ENCODE data around the gene PAPSS2. TPM values are rescaled to one million over a fixed set of nuclear protein-coding genes. Genes with fewer than 3 reads are reported as not detected.

The PAPSS2 gene
- total RNA-seq, 4 donors from 2014 or later, result 17.3 to 117 (median 88.4) TPM

- no peak for DNase-seq
- TF ChIP-seq CTCF (IDR thresholded peaks at IDR 0.05) (no peak), POLR2AphosphoS5 (IDR thresholded peaks at IDR 0.05) (no peak), POLR2A (IDR thresholded peaks at IDR 0.05) (no peak), EP300 (IDR thresholded peaks at IDR 0.05; ENCODE audit: low read depth) (no peak)
- H3K4me1 ChIP-seq, result peaks cover 0 to 8% (median 2%) of the 10 kb centered on the region in 4 donors
- no peak overlapping the region for H3K4me3 ChIP-seq
- peaks cover 0 to 12% (median 2%) of the 10 kb centered on the region in 4 donors for H3K36me3 ChIP-seq
- H3K27ac ChIP-seq, result no peak overlapping the region
- H3K27me3 ChIP-seq, result no peaks in the 10 kb centered on the region
- H3K9me3 ChIP-seq, result no peaks in the 10 kb centered on the region
- in situ Hi-C loops (cut with MboI; ENCODE audit: low pct_ligation_motif_present in 1 of 4, low pct_unique_long_range_greater_than_20kb in 1 of 4, low sequenced_read_pairs in 3 of 4), result no loop called here
- 52 to 76% methylated on average over 5 of the region's 5 CpGs for WGBS, 2 donors (ENCODE audit: low coverage in 1 of 2)
- intact Hi-C loops (cut with DNase I; ENCODE audit: low total_unique reads), result no loop called here
Measured at GRCh38 chr10:87750001-87750671, 90.5 kb downstream of the PAPSS2 start.

- Histone ChIP-seq H3K36me3 (peaks cover 0 to 18% (median 4%) of the 10 kb centered on the region in 4 donors), H3K4me1 (peaks cover 0 to 8% (median 2%) of the 10 kb centered on the region in 4 donors), H3K4me3 (no peak overlapping the region), H3K27ac (no peak overlapping the region), H3K27me3 (no peaks in the 10 kb centered on the region), H3K9me3 (no peaks in the 10 kb centered on the region)
- intact Hi-C loops (cut with DNase I; ENCODE audit: low total_unique reads), result no loop called here
- no peak for DNase-seq
- TF ChIP-seq EP300 (IDR thresholded peaks at IDR 0.05; ENCODE audit: low read depth) (no peak), CTCF (IDR thresholded peaks at IDR 0.05) (no peak), POLR2AphosphoS5 (IDR thresholded peaks at IDR 0.05) (no peak), POLR2A (IDR thresholded peaks at IDR 0.05) (no peak)
- in situ Hi-C loops (cut with MboI; ENCODE audit: low pct_ligation_motif_present in 1 of 4, low pct_unique_long_range_greater_than_20kb in 1 of 4, low sequenced_read_pairs in 3 of 4), result no loop called here
Measured at GRCh38 chr10:87750817-87751216, 91.1 kb downstream of the PAPSS2 start.

- Histone ChIP-seq H3K4me1 (peaks cover 0 to 8% (median 2%) of the 10 kb centered on the region in 4 donors), H3K27me3 (no peaks in the 10 kb centered on the region), H3K9me3 (no peaks in the 10 kb centered on the region), H3K4me3 (no peak overlapping the region), H3K27ac (no peak overlapping the region), H3K36me3 (peaks cover 0 to 22% (median 5%) of the 10 kb centered on the region in 4 donors)
- DNase-seq, result no peak
- WGBS, 2 donors (ENCODE audit: low coverage in 1 of 2), result 73 to 77% methylated on average over 2 of the region's 2 CpGs
- in situ Hi-C loops (cut with MboI; ENCODE audit: low pct_ligation_motif_present in 1 of 4, low pct_unique_long_range_greater_than_20kb in 1 of 4, low sequenced_read_pairs in 3 of 4), result no loop called here
- TF ChIP-seq POLR2AphosphoS5 (IDR thresholded peaks at IDR 0.05) (no peak), EP300 (IDR thresholded peaks at IDR 0.05; ENCODE audit: low read depth) (no peak), POLR2A (IDR thresholded peaks at IDR 0.05) (no peak), CTCF (IDR thresholded peaks at IDR 0.05) (no peak)
- intact Hi-C loops (cut with DNase I; ENCODE audit: low total_unique reads), result no loop called here
Measured at GRCh38 chr10:87751274-87751673, 91.6 kb downstream of the PAPSS2 start.

GRCh38 chr10:87752566-87752965, 92.9 kb downstream of the PAPSS2 start:
- no peak overlapping the region for H3K4me3 ChIP-seq
- H3K27ac ChIP-seq, result no peak overlapping the region
- peaks cover 0 to 27% (median 5%) of the 10 kb centered on the region in 4 donors for H3K36me3 ChIP-seq
- WGBS, 2 donors (ENCODE audit: low coverage in 1 of 2), result 62 to 69% methylated on average over 2 of the region's 2 CpGs
- H3K9me3 ChIP-seq, result no peaks in the 10 kb centered on the region
- in situ Hi-C loops (cut with MboI; ENCODE audit: low pct_ligation_motif_present in 1 of 4, low pct_unique_long_range_greater_than_20kb in 1 of 4, low sequenced_read_pairs in 3 of 4) (no loop called here), intact Hi-C loops (cut with DNase I; ENCODE audit: low total_unique reads) (no loop called here)
- no peaks in the 10 kb centered on the region for H3K27me3 ChIP-seq
- no peak for DNase-seq
- TF ChIP-seq POLR2A (IDR thresholded peaks at IDR 0.05), result no peak
- TF ChIP-seq POLR2AphosphoS5 (IDR thresholded peaks at IDR 0.05), result no peak
- TF ChIP-seq CTCF (IDR thresholded peaks at IDR 0.05), result no peak
- no peak for TF ChIP-seq EP300 (IDR thresholded peaks at IDR 0.05; ENCODE audit: low read depth)
- peaks cover 0 to 8% (median 2%) of the 10 kb centered on the region in 4 donors for H3K4me1 ChIP-seq

All from transverse colon (tissue), 4 donors.